AG20443 (cell line): ENCODE data around the gene PPP1R3E.
"Not testable (repeated sequence)": the region's sequence is repeated elsewhere in the genome, so short reads cannot be mapped to it uniquely, and the experiment has no call there.

Experiments used
- DNase-seq: peaks from one replicate; pipeline ENCODE4 v3.0.0; 2012; ENCODE audit warnings: low spot score, mixed read lengths

The PPP1R3E gene

GRCh38 chr14:23302290-23303225 is at the start of gene PPP1R3E:
Gene PPP1R3E (minus strand): TSS chr14:23302859. CDS start chr14:23302576, 283 bp downstream.
- DNase-seq: peak; percentile 69

GRCh38 chr14:23351681-23352505 is 49.2 kb upstream of the PPP1R3E start:
- peak; percentile 50 for DNase-seq

- DNase-seq: no peak
Measured at GRCh38 chr14:23349156-23349845, 46.6 kb upstream of the PPP1R3E start.

GRCh38 chr14:23348297-23348655 is 45.6 kb upstream of the PPP1R3E start:
- DNase-seq: no peak

DNA sequence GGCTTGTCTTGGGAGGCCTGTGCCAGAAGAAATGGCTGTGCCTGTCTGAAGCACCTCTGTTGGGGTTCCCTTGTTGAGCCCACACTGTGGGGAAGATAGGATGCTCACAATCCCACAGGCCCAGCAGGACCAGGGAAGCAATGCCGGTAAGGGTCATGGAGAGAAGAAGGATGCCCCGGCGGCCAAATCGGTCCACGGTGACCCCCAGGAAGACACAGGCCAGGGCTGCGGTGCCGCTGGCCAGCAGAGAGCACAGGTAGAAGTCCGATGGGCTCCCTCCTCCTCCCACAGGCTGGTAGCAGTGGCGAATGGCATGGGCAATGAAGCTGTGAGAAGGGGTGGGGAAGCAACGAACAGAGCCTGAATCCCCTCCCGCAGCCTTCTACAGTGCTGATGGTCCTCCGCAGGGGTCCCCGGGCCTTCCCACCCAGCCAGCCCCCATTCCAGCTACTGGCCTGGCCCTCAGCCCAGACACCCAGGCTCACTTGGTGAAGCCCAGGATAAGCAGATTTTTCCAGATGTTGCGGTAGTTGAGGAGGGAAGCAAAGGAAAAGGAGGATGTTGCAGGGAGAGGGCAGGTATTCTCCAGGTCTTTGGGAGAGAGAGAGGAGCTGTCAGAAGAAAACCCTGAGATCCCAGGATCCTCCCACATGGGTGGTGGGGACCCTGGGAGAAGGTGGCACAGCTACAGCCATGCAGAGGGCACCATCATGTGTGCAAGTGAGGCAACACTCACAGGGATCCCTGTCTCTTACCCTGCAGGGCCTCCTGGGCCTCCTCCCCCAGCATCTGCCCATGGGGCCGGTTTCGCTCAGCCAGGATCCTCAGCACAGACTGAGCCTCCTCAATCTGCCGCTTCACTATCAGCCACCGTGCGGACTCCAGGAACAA is 45.0 kb upstream of the PPP1R3E start:
- DNase-seq: no peak

DNA sequence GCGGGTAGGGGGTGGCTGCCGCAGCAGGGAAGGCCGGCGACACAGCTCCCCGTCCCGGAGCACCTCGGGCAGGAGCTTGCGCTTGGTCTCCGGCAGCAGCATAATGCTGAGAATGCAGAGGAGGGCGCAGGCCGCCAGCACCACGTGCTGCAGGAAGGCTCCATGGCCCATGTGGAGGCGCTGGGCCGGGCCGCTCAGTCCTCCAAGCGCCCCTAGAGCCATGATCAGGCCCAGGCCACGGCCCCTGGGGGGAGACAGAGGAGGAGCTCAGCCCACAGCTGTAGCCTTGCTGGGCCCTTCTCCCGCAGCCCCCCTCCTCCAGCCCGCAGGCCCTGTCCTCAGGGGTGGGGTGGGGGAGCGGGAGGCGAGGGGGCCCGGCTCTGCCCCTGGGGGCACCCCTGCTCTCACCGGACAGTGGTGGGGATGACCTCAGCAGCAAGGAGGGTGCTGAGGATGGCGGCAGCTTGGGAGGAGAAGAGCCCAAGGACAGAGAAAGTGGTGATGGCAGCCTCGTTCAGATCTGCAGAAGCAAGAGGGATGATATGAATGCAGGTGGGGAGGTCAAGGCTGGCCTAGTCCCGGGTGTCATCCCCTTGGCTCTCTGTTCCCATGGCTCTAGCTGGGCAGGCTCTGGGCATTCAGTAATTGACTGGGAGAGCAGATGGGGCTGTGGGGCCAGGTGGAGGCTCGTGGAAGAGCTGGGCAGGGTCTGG is 44.2 kb upstream of the PPP1R3E start:
- DNase-seq: no peak

DNA sequence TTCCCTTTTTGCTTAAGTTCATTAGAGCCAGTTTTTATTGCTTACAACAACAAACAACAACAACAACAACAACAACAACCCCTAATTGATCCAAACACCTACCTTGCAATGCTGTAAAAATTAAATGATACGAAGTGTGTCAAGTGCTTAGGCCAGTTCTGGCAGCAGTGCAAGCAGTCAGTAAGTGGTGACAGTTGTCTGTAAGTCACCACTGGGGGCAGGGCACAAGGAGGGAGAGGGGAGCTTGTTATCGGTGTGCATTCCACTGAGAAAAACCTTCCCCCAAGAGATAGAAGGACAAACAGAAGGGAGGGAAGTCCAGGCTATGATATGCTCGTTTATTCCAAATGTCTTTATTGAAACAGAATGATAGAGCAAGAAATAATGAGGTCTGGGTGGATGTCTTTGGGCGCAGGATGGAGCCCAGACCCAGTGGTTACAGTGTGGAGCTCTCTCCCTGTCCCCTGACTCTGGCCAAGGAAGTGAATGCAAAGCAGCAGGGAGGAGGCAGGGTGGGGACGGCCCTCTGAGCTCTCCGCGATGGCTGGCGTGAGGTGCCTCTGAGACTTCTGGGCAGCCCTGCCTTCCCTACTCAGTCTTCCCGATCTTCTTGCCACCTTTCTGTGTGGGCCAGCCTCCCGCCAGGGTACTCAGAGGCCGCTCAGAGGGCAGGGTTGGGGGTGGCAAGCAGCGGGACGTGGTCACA is 43.5 kb upstream of the PPP1R3E start:
- no peak for DNase-seq

DNA sequence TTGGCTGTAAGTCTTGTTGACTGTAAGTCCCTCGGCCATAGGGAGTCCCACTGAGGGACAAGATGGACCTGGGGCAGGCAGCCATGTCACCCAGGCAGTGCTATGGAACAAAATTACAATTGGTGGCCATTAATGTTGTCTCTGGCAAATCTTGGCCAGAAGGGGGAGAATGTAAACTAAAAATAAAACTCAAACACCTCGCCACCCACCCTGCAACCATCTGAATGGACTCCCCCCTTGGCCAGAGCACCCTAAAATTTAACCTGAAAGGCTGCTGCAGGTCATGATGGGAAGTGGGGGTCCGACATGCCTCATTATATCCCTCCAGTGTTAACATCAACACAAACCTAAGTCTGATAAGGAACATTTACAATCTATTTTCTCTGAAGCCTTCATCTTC is 41.8 kb upstream of the PPP1R3E start:
- no peak for DNase-seq

GRCh38 chr14:23339506-23340268 is 37.0 kb upstream of the PPP1R3E start:
- no peak for DNase-seq

DNA sequence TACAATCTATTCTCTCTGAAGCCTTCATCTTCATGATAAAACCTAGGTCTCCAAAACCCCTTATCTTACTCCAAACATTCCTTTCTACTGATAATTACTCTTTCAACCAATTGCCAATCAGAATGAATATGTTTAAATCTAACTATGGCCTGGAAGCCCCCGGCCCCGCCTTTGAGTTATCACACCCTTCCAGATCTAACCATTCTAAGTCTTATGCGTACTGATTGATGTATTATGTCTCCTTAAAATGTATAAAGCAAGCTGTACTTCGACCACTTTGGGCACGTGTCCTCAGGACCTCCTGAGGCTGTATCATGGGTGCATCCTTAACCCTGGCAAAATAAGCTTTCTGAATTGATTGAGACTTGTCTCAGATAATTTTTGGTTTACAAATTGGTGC is 33.0 kb upstream of the PPP1R3E start:
- no peak for DNase-seq

DNA sequence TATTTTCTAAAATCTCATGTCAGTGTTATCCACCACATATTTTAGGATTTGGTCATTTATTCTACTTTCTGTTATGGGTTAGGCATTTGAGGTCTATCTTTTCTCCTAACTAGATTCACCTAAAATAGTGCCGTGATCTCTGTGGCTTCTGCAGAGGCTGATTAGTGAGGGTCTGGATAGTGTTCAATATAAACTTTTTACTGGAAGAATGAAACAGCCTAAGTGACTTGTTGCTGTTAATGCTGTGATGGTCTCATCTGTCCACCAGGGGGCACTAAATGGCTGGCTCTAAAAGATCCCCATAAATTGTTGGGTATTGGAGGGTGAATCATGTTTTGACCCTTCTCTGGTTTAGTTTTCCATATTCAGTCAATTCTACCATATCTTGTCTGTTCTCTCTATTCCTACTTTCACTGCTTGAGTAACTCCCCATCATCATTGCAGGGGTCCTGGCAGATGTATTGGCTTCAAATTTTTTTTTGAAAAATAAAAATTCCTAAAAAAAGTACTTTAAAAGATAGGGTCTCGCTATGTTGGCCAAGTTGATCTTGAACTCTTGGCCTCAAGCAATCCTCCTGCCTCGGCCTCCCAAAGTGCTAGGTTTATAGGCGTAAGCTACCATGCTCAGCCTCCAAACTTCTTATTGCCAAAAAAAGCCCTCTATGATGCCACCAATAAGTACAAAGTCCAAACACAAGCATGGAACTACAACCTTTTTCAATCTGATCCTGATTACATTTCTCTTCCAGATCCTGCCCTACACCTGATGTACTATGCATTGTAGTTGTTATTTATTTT is 25.5 kb upstream of the PPP1R3E start:
- peak; percentile 83 for DNase-seq

DNA sequence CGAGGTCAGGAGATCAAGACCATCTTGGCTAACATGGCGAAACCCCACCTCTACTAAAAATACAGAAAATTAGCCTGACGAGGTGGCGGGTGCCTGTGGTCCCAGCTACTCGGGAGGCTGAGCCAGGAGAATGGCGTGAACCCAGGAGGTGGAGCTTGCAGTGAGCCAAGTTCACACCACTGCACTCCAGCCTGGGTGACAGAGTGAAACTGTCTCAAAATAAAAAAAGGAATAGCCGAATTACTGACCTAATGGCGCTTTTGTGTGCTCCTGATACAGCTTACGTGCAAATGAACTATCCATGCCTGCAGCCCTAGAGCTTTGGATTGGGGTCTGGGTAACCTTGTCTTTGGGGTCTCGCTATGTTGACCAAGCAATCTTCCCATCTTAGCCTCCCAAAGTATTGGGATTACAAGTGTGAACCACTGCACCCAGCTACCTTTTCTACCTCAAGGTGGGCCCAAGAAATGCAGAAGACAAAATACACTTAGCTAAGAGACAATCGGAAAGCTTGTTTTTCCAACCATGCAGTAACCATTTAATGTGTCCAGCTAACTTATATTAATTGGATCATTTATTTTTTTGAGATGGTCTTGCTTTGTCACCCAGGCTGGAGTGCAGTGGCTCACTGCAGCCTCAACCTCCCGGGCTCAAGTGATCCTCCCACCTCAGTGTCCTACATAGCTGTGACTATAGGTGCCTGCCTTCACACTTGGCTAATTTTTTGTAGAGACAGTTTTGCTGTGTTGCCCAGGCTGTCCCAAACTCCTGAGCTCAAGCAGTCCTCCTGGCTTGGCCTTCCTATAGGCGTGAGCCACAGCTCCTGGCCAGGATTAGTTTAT is 24.1 kb upstream of the PPP1R3E start:
- DNase-seq: no peak

DNA sequence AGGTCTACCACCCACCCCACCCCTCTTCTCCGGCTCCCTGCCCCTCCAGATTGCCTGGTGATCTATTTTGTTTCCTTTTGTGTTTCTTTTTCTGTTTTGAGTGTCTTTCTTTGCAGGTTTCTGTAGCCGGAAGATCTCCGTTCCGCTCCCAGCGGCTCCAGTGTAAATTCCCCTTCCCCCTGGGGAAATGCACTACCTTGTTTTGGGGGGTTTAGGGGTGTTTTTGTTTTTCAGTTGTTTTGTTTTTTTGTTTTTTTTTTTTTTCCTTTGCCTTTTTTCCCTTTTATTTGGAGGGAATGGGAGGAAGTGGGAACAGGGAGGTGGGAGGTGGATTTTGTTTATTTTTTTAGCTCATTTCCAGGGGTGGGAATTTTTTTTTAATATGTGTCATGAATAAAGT is 23.1 kb upstream of the PPP1R3E start:
- DNase-seq: not testable (repeated sequence)

DNA sequence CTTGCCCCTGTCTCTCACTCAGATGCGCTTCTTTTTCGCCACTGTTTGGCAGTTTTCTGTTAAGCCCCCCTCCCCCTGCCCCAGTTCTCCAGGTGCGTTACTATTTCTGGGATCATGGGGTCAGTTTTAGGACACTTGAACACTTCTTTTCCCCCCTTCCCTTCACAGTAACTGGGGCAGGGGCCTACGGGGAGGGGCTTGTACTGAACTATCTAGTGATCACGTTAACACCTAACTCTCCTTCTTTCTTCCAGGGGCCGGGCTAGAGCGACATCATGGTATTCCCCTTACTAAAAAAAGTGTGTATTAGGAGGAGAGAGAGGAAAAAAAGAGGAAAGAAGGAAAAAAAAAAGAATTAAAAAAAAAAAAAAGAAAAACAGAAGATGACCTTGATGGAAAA is 22.3 kb upstream of the PPP1R3E start:
- DNase-seq: no peak

- DNase-seq: no peak
Measured at GRCh38 chr14:23324455-23324846, 21.8 kb upstream of the PPP1R3E start.

GRCh38 chr14:23323838-23324454 is 21.3 kb upstream of the PPP1R3E start:
- no peak for DNase-seq
